ENCODE results near the gene GCNT3.
"Not testable (repeated sequence)": the region's sequence is repeated elsewhere in the genome, so short reads cannot be mapped to it uniquely, and the experiment has no call there.

The GCNT3 gene

DNA sequence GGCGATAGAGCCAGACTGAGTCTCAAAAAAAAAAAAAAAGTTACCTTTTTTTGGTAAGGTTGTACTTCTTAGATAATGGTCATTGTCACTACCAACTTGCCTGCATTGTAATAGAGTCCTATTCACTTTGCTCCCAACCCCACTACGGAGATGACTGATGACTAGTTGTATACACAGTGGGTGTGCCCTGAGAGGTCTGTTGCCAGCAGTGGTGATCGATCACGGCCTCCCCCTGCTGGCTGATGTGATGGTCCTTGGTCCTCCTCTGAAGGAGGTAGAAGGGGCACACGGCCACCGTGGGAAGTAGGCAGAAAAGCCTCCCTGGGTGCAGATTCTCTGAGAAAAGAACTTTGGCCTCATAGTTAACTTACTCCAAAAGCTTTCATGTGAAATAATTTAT, 10.7 kb downstream of the GCNT3 start:
- DNase-seq = peak in 1 of 2 experiments; percentile 4

DNA sequence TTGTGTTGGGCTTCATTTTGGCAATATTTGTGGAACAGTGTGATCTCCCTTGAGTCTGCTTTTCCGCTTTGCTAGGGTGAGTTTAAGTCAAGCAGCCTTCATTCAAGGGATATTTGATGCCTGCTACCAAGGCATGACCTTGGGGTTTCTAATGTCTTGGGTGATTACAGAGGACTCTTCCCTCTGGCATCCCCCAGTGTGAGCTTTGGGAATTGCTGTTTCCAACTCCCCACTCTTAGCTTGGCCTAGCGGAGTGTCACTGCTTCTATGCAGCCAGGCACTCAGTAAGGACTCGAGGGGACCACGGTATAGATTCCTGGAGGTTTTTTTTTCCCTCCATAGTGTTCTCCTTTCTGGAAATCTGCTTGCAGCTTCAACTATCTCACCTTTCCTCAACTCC, 21.1 kb downstream of the GCNT3 start:
- no peak for DNase-seq

DNA sequence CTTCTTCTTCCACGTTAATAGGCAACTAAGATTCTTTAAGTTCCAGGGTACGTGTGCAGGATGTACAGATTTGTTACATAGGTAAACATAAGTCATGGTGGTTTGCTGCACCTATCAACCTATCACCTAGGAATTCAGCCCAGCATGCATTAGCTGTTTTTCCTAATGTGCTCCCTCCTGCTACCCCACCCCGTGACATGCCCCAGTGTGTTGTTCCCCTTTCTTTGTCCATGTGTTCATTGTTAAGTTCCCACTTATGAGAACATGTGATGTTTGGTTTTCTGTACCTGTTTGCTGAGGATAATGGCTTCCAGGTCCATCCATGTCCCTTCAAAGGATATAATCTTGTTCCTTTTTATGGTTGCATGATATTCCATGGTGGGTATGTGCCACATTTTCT, 24.6 kb downstream of the GCNT3 start:
- DNase-seq = no peak

DNA sequence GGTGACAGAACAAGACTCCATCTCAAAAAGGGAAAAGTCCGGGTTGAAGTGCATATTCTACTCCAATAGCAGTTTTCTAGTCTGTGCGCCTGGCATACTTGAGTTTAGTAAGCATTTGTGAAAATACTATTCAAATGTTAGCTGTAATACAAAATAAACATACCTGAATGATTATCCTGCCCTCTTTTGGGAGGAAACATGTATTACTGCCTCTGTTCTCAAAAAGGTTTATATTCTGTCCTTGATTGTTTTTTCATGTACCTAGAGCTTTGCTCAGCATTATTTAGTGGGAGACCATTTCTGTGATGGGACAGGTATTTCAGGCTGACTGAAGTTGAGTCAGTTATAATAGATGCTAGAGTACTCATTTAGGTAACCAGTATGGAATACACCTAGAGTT, 25.9 kb downstream of the GCNT3 start:
- not testable (repeated sequence) for DNase-seq

DNA sequence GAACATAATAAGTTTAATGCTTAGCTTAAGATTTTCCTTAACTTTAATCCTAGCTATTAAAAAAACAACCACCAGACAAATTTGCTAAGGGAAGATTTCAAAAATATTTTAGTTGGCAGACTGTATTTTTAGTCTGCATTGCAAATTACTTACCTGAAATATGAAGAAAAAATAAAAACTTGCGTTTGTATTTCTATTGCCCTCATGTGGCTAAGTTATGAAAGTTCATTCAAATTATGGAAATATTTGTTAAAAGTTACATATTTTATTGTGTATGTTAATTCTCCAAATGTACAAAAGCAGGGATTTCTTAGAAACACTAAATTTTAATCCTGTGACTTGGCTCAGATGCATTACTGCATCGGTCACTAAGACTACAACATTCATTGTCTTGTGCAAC, 30.8 kb downstream of the GCNT3 start:
- no peak for DNase-seq

DNA sequence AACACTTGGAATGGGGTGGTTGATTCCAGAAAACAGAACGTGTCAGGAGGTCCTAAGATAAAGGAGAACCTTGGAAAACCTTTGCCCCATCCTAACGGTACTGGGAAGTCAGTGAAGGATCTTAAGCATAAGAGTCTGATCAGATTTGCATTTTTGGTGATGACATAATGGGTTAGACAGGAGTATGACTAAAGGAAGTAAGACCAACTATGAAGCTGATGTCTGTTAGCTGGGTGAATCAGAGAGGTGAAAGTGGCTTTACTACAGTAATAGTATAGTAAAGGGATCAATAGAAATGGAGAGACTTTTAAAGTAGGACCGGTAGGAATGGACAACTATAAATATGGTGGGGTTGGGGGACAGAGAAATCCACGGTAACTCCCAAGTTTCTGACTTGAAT, 33.2 kb downstream of the GCNT3 start:
- DNase-seq = no peak

DNA sequence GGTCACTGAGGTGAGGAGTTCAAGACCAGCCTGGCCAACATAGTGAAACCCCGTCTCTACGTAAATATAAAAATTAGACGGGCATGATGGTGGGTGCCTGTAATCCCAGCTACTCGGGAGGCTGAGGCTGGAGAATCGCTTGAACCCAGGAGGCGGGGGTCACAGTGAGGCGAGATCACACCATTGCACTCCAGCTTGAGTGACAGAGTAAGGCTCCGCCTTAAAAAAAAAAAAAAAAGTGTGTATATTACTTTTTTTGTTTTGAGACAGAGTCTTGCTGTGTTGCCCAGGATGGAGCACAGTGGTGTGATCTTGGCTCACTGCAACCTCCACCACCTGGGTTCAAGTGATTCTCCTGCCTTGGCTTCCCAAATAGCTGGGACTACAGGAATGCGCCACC, 34.2 kb downstream of the GCNT3 start:
- not testable (repeated sequence) for DNase-seq

DNA sequence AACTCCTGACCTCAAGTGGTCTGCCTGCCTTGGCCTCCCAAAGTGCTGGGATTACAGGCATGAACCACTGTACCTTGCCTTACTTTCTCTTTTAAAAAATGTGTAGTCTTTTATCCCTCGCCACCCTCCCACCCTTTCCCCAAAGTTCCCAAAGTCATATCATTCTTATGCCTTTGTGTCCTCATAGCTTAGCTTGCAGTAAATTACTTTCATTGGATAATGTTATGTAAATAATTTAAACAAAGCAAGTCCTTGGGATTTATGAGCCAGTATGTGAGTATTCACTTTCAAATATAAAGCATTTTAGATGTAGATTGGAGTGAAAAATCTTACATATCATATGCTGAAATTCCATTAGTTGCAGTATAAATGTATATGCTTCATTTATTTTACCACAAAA, 34.7 kb downstream of the GCNT3 start:
- no peak for DNase-seq

DNA sequence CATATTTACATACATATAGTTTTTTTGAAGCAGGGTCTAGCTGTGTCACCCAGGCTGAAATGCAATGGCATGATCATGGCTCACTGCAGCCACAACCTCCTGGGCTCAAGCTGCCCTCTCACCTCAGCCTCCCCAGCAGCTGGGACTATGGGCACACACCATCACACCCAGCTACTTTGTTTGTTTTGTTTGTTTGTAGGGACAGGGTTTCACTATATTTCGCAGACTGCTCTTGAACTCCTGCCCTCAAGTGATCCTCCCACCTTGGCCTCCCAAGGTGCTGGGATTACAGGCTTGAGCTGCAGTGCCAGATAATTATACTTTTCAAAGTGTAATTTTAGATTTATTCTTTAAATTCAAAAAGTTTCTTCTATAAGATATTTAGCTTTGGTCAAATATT, 35.5 kb downstream of the GCNT3 start:
- no peak for DNase-seq

DNA sequence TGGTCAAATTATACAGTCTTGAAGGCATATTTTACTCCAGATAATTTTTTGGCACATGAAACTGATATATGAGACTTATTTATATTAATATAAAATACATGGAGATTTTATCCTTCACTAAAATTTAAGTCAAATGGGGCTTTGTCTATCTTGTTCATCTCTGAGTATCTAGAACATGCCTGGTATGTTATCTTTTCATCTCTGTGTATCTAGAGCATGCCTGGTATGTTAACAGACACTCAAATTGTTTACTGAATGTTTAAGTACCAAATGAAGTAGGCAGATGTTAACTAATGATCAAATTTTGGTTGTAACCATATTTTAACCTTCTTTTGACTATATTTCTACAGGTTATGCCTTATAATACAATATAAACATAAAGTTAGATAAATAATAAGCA, 38.0 kb downstream of the GCNT3 start:
- DNase-seq = no peak

DNA sequence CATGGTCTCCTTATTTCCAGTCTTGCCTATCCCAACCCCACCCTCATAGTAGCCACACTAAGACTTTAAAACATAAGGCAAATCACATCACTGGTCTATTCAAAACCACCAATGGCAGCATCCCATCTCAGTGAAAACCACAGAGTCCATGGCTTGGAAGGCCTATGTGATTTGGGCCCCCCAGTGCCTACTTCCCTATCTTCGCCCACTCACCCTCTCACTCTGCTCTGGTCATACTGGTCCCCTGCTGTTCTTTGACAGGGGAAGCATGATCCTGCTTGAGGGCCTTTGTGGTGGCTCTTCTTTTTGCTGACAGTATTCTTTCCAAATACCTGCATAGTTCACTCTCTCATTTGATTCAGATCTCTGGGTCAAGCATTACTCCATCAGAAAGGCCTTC, 42.5 kb downstream of the GCNT3 start:
- no peak for DNase-seq

DNA sequence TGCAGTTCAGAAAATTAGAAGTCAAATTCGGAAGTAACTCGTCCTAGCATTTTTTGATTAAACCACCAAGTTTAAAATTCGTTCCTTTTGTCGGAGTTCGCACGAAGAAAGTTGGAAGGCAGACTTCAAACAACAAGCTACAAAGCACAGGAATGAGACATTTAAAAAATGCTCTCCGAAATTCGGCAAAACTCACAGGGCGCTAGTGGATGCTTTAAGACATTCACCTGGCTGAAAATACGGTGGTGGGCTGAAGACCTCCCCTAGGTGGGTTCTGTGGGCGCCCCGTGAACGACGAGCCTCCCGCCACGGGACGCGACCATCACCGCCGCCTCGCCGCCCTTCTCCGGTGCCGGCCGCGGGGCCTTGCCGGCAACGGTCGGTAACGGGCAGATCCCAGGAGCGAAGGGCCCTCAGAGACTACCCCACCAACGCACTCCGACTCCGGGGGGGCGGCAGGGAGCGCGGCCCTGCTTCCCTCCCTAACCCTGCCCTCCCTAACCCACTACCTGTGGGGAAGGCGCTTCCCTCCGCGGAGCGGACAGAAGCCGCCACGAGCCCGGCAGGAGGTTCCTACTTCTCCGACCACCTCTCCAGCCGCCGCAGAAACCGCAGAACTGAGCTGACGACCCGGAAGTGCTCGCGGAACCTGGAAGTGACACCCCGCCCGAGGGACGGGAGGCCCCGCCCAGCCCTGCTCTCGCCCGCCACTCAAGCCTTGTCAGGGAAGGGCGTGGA, 45.5 kb downstream of the GCNT3 start, which contains the start of gene GTF2A2:
GTF2A2 (minus strand) TSS at position 619 of the 738 bp plus-strand sequence. CDS start 5,238 bp downstream, outside the sequence.
- DNase-seq = peak; percentile 73 to 90

DNA sequence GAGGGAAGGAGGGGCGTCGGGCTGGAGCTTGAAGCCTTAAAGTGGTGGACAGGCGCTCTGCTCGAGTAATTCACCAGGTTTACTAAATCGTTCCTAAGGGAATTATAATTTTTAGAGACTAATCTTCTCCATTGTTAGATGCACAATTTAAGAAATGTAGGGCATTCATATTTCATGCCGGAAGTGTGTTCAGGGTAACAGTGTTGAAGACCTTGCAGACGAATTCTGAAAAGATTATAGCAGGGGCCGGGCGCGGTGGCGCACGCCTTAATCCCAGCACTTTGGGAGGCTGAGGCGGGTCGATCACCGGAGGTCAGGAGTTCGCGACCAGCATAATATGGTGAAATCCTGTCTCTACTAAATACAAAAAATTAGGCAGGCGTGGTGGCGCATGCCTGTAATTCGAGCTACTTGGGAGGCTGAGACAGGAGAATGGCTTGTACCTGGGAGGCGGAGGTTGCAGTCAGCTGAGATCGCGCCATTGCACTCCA, 46.1 kb downstream of the GCNT3 start:
- DNase-seq = no peak

DNA sequence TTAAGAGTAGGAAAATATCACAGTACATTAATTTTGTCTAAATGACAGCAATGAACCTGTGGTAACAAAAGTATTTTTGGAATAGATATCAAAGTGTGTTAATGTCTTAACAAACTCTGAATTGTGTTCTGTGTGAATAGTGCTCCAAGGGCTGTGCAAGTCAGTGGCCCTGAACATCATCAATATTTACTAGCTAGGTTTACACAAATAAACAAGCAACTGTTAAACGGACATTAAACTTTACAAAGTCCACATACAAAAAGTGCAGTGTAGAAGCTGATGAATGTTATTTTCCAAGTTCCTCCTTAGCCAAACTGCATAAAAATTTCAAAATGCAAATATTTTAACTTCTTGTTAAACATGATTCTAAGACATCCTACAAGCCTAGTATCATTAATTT, 47.8 kb downstream of the GCNT3 start:
- DNase-seq = no peak

DNA sequence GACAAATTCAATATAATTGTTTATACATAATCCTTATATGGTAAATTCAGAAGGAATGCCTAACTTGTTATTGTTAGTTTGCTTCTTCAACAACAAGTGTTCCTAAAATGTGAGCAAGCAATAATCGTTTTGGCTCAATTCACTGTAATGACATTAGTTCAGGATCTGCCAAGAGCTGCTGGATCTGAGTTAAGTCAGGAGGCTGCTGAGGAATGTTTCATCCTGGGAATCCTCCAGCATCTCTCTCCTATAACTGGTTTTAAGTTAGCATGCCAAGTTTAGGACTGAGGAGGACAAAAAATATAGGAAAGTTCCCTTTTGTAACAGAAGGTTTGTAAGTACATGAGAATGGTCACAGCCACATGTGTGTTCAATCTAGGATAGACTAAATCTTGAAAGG, 50.7 kb downstream of the GCNT3 start:
- no peak for DNase-seq

DNA sequence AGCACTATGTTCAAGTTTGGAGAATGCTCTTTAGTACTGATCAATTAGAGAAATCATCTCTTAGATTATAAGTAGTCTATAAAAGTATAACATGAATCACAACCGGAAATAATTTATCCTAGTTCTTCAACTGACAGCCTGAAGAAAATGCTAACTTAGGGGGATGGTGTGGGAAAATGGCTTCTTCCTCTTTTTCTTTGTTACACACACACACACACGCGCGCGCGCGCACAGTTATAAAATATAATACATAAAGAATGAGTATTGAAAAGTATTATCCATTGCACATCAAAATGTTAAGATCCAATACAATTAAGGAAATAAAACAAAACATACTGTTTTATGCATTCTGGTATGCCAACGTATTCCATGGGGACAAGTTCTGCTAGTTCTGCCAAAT, 57.0 kb downstream of the GCNT3 start:
- DNase-seq = no peak
